OCI-LY3 (cell line): ENCODE results near the gene NDUFA13.

Experiments used
- CTCF ChIP-seq: fragments of 200-600, 300-600 bp; sonication (generic); IDR thresholded peaks from 2 replicates; pipeline ENCODE4 v1.5.1; 2014; ENCODE audit warnings: antibody characterized with exemption, low read length, low read depth
- EZH2phosphoT487 ChIP-seq: fragments of 200-600 bp; shearing (Covaris generic); IDR thresholded peaks from 2 replicates; pipeline ENCODE4 v1.6.1; 2018; ENCODE audit warnings: antibody characterized with exemption, mixed run types, low read depth

GRCh38 chr19:19548915-19549759, 33.1 kb downstream of the NDUFA13 start:
- TF ChIP-seq CTCF = no peak
- no peak for TF ChIP-seq EZH2phosphoT487
